Chondrocyte (in vitro differentiated cells): Measurements from ENCODE around the gene BRD7. TPM values are rescaled to one million over a fixed set of nuclear protein-coding genes. Genes with fewer than 3 reads are reported as not detected.

ENCODE experiments used
- DNase-seq: peaks from one replicate; pipeline ENCODE4 v3.0.0; 2021; ENCODE audit warnings: mixed read lengths, low spot score
- H3K27ac Mint-ChIP-seq: one replicate; pipeline ENCODE4 v1.8.0; 2021; ENCODE audit warnings: mild to moderate bottlenecking, moderate library complexity, mixed read lengths; ENCODE audit not compliant: unreplicated experiment
- H3K27me3 Mint-ChIP-seq: 2 replicates; pipeline ENCODE4 v1.8.0; 2021; ENCODE audit warnings: low read depth, mixed read lengths
- H3K36me3 Mint-ChIP-seq: 2 replicates; pipeline ENCODE4 v1.8.0; 2021; ENCODE audit warnings: low read depth, mixed read lengths
- H3K4me1 Mint-ChIP-seq: 2 replicates; pipeline ENCODE4 v1.8.0; 2021; ENCODE audit warnings: low read depth, mild to moderate bottlenecking, mixed read lengths
- H3K4me3 Mint-ChIP-seq: one replicate; pipeline ENCODE4 v1.8.0; 2021; ENCODE audit warnings: mild to moderate bottlenecking, moderate library complexity, mixed read lengths; ENCODE audit not compliant: unreplicated experiment
- H3K9me3 Mint-ChIP-seq: 2 replicates; pipeline ENCODE4 v1.8.0; 2021; ENCODE audit warnings: low read depth, mixed read lengths
- total RNA-seq: library from RNA; stranded (reverse); gene quantifications from 3 replicates; pipeline ENCODE4 v1.2.1, GENCODE V29; 2021
- TF ChIP-seq, protein P1 (sequence below): fragments of 200-600 bp; sonication (generic); IDR thresholded peaks from 2 replicates; pipeline ENCODE4 v1.5.0; 2021; ENCODE audit warnings: antibody characterized with exemption, mild to moderate bottlenecking, moderate library complexity

BRD7 gene
- total RNA-seq, 1 donor from 2014 or later: 47.6 TPM

DNA sequence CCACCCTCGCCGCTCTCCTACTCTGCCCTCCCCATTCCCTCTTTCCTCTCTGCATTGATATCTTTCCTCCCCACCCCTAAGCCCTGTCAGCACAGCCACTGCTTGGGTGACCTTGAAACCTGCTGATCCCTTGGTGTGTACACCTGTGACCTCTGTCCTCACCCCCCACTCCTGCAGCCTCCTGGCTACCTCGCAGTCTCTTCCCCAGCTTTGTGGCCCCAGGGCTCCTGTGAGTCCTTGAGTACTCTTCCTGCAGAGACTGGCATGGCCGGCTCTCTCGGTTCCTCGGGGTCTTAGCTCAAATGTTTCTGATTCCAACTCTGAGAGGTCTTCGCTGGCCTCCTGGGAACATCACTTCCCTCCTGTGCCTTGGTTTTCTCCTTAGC, 70.7 kb downstream of the BRD7 start:
- H3K4me3 Mint-ChIP-seq: no peak overlapping the region
- TF ChIP-seq, protein P1, sequence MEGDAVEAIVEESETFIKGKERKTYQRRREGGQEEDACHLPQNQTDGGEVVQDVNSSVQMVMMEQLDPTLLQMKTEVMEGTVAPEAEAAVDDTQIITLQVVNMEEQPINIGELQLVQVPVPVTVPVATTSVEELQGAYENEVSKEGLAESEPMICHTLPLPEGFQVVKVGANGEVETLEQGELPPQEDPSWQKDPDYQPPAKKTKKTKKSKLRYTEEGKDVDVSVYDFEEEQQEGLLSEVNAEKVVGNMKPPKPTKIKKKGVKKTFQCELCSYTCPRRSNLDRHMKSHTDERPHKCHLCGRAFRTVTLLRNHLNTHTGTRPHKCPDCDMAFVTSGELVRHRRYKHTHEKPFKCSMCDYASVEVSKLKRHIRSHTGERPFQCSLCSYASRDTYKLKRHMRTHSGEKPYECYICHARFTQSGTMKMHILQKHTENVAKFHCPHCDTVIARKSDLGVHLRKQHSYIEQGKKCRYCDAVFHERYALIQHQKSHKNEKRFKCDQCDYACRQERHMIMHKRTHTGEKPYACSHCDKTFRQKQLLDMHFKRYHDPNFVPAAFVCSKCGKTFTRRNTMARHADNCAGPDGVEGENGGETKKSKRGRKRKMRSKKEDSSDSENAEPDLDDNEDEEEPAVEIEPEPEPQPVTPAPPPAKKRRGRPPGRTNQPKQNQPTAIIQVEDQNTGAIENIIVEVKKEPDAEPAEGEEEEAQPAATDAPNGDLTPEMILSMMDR: no peak
- no peaks in the 10 kb centered on the region for H3K27me3 Mint-ChIP-seq
- H3K36me3 Mint-ChIP-seq: no peaks in the 10 kb centered on the region
- no peak overlapping the region for H3K27ac Mint-ChIP-seq
- peaks cover 14% of the 10 kb centered on the region for H3K4me1 Mint-ChIP-seq
- no peaks in the 10 kb centered on the region for H3K9me3 Mint-ChIP-seq
- DNase-seq: peak; percentile 77

DNA sequence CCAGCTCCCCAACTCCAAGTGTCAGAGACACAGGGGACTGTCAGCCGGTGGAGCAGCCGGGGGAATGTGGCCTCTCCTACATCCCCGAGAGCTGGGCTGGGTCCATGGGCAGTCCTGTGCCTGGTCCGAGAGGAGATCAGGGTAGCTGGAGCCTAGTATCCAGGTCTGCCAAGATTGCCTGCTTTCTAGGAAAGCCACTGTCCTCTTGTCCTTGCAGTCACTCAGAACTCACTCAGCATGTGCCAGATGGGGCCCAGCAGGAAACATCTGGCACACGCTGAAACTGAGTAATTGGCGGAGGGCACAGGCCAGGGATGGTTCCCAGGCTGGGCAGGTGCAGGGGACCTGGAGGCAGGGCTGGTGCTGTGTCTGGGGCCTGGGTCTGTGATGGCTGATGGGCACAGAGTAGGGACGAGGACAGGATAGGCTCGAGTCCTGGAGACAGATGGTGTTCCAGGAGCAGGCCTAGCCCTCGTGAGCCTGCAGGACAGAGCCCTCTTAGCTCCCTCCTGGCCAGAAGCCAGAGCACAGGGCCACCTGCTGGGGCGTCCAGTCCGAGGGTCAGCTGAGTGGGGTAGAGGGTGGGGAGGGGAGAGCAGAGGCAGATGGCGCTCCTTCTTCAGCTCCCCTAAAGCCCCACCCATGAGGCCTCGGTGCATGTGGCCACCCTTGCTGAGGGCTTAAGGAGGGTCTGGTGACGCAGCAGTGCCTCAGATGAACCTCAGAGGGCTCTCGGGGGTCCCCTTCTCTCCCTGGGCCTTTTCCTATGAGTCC, 71.3 kb downstream of the BRD7 start:
- H3K36me3 Mint-ChIP-seq: no peaks in the 10 kb centered on the region
- H3K27me3 Mint-ChIP-seq: no peaks in the 10 kb centered on the region
- no peaks in the 10 kb centered on the region for H3K9me3 Mint-ChIP-seq
- peaks cover 10% of the 10 kb centered on the region for H3K4me1 Mint-ChIP-seq
- TF ChIP-seq, protein P1: no peak
- no peak overlapping the region for H3K4me3 Mint-ChIP-seq
- H3K27ac Mint-ChIP-seq: no peak overlapping the region
- peak; percentile 86 for DNase-seq

GRCh38 chr16:50296807-50297206, 72.0 kb downstream of the BRD7 start:
- TF ChIP-seq, protein P1: no peak
- no peaks in the 10 kb centered on the region for H3K27me3 Mint-ChIP-seq
- no peaks in the 10 kb centered on the region for H3K36me3 Mint-ChIP-seq
- no peaks in the 10 kb centered on the region for H3K9me3 Mint-ChIP-seq
- H3K4me3 Mint-ChIP-seq: no peak overlapping the region
- peaks cover 6% of the 10 kb centered on the region for H3K4me1 Mint-ChIP-seq
- peak; percentile 59 for DNase-seq
- H3K27ac Mint-ChIP-seq: no peak overlapping the region

DNA sequence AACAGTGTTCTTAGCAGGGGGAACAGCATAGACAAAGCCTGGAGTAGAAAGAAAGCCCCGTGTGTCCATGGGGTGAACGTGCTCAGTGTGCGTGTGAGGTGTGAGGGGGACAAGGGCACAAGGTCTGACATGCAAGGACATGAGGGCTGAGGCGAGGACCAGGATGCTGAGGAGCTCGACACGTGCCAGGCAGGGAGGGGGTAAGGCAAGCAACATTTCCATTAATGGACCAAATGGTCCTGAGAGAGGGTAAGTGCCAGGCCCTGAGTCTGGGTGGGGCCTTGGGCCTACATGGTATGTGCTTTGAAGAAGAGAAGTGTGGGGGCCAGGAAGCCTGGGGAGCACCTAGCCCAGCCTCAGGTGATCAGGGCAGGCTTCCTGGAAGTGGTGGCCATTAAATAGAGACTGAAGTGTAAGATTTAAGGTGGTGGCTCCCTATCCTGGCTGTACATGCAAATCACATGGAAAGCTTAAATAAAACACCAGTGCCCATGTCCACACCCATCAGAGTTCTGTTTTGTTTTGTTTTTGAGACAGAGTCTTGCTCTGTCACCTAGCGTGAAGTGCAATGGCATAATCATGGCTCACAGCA, 73.2 kb downstream of the BRD7 start:
- TF ChIP-seq, protein P1: no peak
- Mint-ChIP-seq H3K9me3 (no peaks in the 10 kb centered on the region), H3K36me3 (no peaks in the 10 kb centered on the region), H3K27ac (no peak overlapping the region), H3K4me3 (no peak overlapping the region), H3K27me3 (no peaks in the 10 kb centered on the region), H3K4me1 (no peaks in the 10 kb centered on the region)
- DNase-seq: peak; percentile 68

GRCh38 chr16:50294955-50295354, 73.8 kb downstream of the BRD7 start:
- TF ChIP-seq, protein P1: no peak
- peak; percentile 62 for DNase-seq
- H3K9me3 Mint-ChIP-seq: no peaks in the 10 kb centered on the region
- no peaks in the 10 kb centered on the region for H3K27me3 Mint-ChIP-seq
- H3K4me1 Mint-ChIP-seq: no peaks in the 10 kb centered on the region
- no peaks in the 10 kb centered on the region for H3K36me3 Mint-ChIP-seq
- no peak overlapping the region for H3K4me3 Mint-ChIP-seq
- H3K27ac Mint-ChIP-seq: no peak overlapping the region
